Activated naive CD8-positive, alpha-beta T cell (primary cell): ENCODE measurements around the gene SEPTIN7.

Source experiments
- H3K27ac Mint-ChIP-seq: one replicate; pipeline ENCODE4 v1.8.0; 2021; ENCODE audit warnings: mixed read lengths
- H3K27me3 Mint-ChIP-seq: one replicate; pipeline ENCODE4 v1.8.0; 2021; ENCODE audit warnings: mixed read lengths
- H3K36me3 Mint-ChIP-seq: one replicate; pipeline ENCODE4 v1.8.0; 2021; ENCODE audit warnings: mixed read lengths
- H3K4me1 Mint-ChIP-seq: one replicate; pipeline ENCODE4 v1.8.0; 2021; ENCODE audit warnings: low read depth, mixed read lengths
- H3K4me3 Mint-ChIP-seq: one replicate; pipeline ENCODE4 v1.8.0; 2021; ENCODE audit warnings: mild to moderate bottlenecking, mixed read lengths
- H3K9me3 Mint-ChIP-seq: one replicate; pipeline ENCODE4 v1.8.0; 2021; ENCODE audit warnings: low read depth, mixed read lengths

The SEPTIN7 gene

GRCh38 chr7:35804231-35804970 is 3.5 kb downstream of the SEPTIN7 start:
- Mint-ChIP-seq H3K27me3 (no peaks in the 10 kb centered on the region), H3K27ac (peak overlapping the region; percentile 77), H3K4me1 (peaks cover 67% of the 10 kb centered on the region)

GRCh38 chr7:35805876-35806275 is 5.0 kb downstream of the SEPTIN7 start:
- Mint-ChIP-seq H3K27me3 (no peaks in the 10 kb centered on the region), H3K4me1 (peaks cover 75% of the 10 kb centered on the region), H3K27ac (peak overlapping the region; percentile 78), H3K9me3 (no peaks in the 10 kb centered on the region), H3K36me3 (peaks cover 22% of the 10 kb centered on the region), H3K4me3 (peak overlapping the region; percentile 33)

More at GRCh38 chr7:35804231-35804970, 3.5 kb downstream of the SEPTIN7 start:
- no peaks in the 10 kb centered on the region for H3K9me3 Mint-ChIP-seq
- peaks cover 17% of the 10 kb centered on the region for H3K36me3 Mint-ChIP-seq
- peak overlapping the region; percentile 93 for H3K4me3 Mint-ChIP-seq

GRCh38 chr7:35816514-35816913 is 15.7 kb downstream of the SEPTIN7 start:
- Mint-ChIP-seq H3K4me3 (no peak overlapping the region), H3K27ac (peak overlapping the region; percentile 81), H3K4me1 (peaks cover 84% of the 10 kb centered on the region), H3K36me3 (peaks cover 41% of the 10 kb centered on the region), H3K9me3 (peaks cover 45% of the 10 kb centered on the region), H3K27me3 (no peaks in the 10 kb centered on the region)

- peak overlapping the region; percentile 81 for H3K27ac Mint-ChIP-seq
- H3K36me3 Mint-ChIP-seq = peaks cover 41% of the 10 kb centered on the region
- peaks cover 84% of the 10 kb centered on the region for H3K4me1 Mint-ChIP-seq
- H3K9me3 Mint-ChIP-seq = peaks cover 45% of the 10 kb centered on the region
- peak overlapping the region; percentile 22 for H3K4me3 Mint-ChIP-seq
- no peaks in the 10 kb centered on the region for H3K27me3 Mint-ChIP-seq
These were observed 16.3 kb downstream of the SEPTIN7 start for GRCh38 chr7:35817181-35817580.

- H3K27ac Mint-ChIP-seq = peak overlapping the region; percentile 81
- H3K27me3 Mint-ChIP-seq = no peaks in the 10 kb centered on the region
- peak overlapping the region; percentile 56 for H3K4me3 Mint-ChIP-seq
- H3K36me3 Mint-ChIP-seq = peaks cover 43% of the 10 kb centered on the region
- peaks cover 45% of the 10 kb centered on the region for H3K9me3 Mint-ChIP-seq
- H3K4me1 Mint-ChIP-seq = peaks cover 84% of the 10 kb centered on the region
These were observed 17.1 kb downstream of the SEPTIN7 start for GRCh38 chr7:35817930-35818329.

- H3K9me3 Mint-ChIP-seq = peaks cover 45% of the 10 kb centered on the region
- peaks cover 43% of the 10 kb centered on the region for H3K36me3 Mint-ChIP-seq
- H3K4me3 Mint-ChIP-seq = peak overlapping the region; percentile 56
These were observed 17.7 kb downstream of the SEPTIN7 start for GRCh38 chr7:35818513-35818912.

GRCh38 chr7:35819310-35819709 is 18.5 kb downstream of the SEPTIN7 start:
- no peaks in the 10 kb centered on the region for H3K27me3 Mint-ChIP-seq
- H3K27ac Mint-ChIP-seq = peak overlapping the region; percentile 68
- peaks cover 40% of the 10 kb centered on the region for H3K9me3 Mint-ChIP-seq
- peak overlapping the region; percentile 42 for H3K4me3 Mint-ChIP-seq
- H3K4me1 Mint-ChIP-seq = peaks cover 71% of the 10 kb centered on the region
- H3K36me3 Mint-ChIP-seq = peaks cover 39% of the 10 kb centered on the region

More at GRCh38 chr7:35818513-35818912, 17.7 kb downstream of the SEPTIN7 start:
- H3K27me3 Mint-ChIP-seq = no peaks in the 10 kb centered on the region
- H3K4me1 Mint-ChIP-seq = peaks cover 78% of the 10 kb centered on the region
- H3K27ac Mint-ChIP-seq = peak overlapping the region; percentile 81

- no peaks in the 10 kb centered on the region for H3K27me3 Mint-ChIP-seq
- H3K27ac Mint-ChIP-seq = peak overlapping the region; percentile 68
- peaks cover 34% of the 10 kb centered on the region for H3K36me3 Mint-ChIP-seq
- peak overlapping the region; percentile 42 for H3K4me3 Mint-ChIP-seq
- peaks cover 66% of the 10 kb centered on the region for H3K4me1 Mint-ChIP-seq
- H3K9me3 Mint-ChIP-seq = peaks cover 36% of the 10 kb centered on the region
These were observed 19.3 kb downstream of the SEPTIN7 start for GRCh38 chr7:35819954-35820703.

GRCh38 chr7:35820858-35821257 is 20.0 kb downstream of the SEPTIN7 start:
- H3K27me3 Mint-ChIP-seq = no peaks in the 10 kb centered on the region
- H3K4me1 Mint-ChIP-seq = peaks cover 60% of the 10 kb centered on the region
- H3K27ac Mint-ChIP-seq = no peak overlapping the region
- peaks cover 36% of the 10 kb centered on the region for H3K9me3 Mint-ChIP-seq
- H3K4me3 Mint-ChIP-seq = no peak overlapping the region
- peaks cover 30% of the 10 kb centered on the region for H3K36me3 Mint-ChIP-seq

GRCh38 chr7:35823440-35823839 is 22.6 kb downstream of the SEPTIN7 start:
- Mint-ChIP-seq H3K36me3 (peaks cover 12% of the 10 kb centered on the region), H3K27ac (peak overlapping the region; percentile 30), H3K4me3 (peak overlapping the region; percentile 1), H3K4me1 (peaks cover 50% of the 10 kb centered on the region), H3K9me3 (peaks cover 15% of the 10 kb centered on the region), H3K27me3 (no peaks in the 10 kb centered on the region)

GRCh38 chr7:35825974-35826373 is 25.1 kb downstream of the SEPTIN7 start:
- H3K9me3 Mint-ChIP-seq = no peaks in the 10 kb centered on the region
- peaks cover 49% of the 10 kb centered on the region for H3K4me1 Mint-ChIP-seq
- H3K36me3 Mint-ChIP-seq = peaks cover 4% of the 10 kb centered on the region
- H3K4me3 Mint-ChIP-seq = no peak overlapping the region
- no peak overlapping the region for H3K27ac Mint-ChIP-seq
- H3K27me3 Mint-ChIP-seq = no peaks in the 10 kb centered on the region

GRCh38 chr7:35826751-35827150 is 25.9 kb downstream of the SEPTIN7 start:
- Mint-ChIP-seq H3K27me3 (no peaks in the 10 kb centered on the region), H3K4me1 (peaks cover 52% of the 10 kb centered on the region), H3K27ac (no peak overlapping the region), H3K4me3 (no peak overlapping the region), H3K36me3 (peaks cover 4% of the 10 kb centered on the region), H3K9me3 (no peaks in the 10 kb centered on the region)

GRCh38 chr7:35828817-35829216 is 28.0 kb downstream of the SEPTIN7 start:
- Mint-ChIP-seq H3K36me3 (peaks cover 3% of the 10 kb centered on the region), H3K4me3 (no peak overlapping the region), H3K9me3 (no peaks in the 10 kb centered on the region), H3K4me1 (peaks cover 62% of the 10 kb centered on the region), H3K27ac (no peak overlapping the region), H3K27me3 (no peaks in the 10 kb centered on the region)

GRCh38 chr7:35831208-35831607 is 30.4 kb downstream of the SEPTIN7 start:
- Mint-ChIP-seq H3K4me3 (no peak overlapping the region), H3K9me3 (no peaks in the 10 kb centered on the region), H3K36me3 (peaks cover 10% of the 10 kb centered on the region), H3K4me1 (peaks cover 76% of the 10 kb centered on the region), H3K27me3 (no peaks in the 10 kb centered on the region), H3K27ac (peak overlapping the region; percentile 1)
